Brain microvascular endothelial cell (primary cell): ENCODE data around the gene KCNS1.
A peak's percentile ranks its signal among the peaks of the same experiment; 100 is the strongest.

Experiments used
- DNase-seq: peaks from one replicate; pipeline ENCODE4 v3.0.0-alpha.2; 2020
- H3K27ac ChIP-seq: fragments of 250-450 bp; sonication (Bioruptor Pico); 2 replicates; pipeline ENCODE4 v1.5.1; 2020; ENCODE audit warnings: mild to moderate bottlenecking, moderate library complexity
- H3K27me3 ChIP-seq: fragments of 250-450 bp; sonication (Bioruptor Pico); replicated peaks from 2 replicates; pipeline ENCODE4 v1.5.1; 2020; ENCODE audit warnings: mild to moderate bottlenecking
- H3K36me3 ChIP-seq: fragments of 250-450 bp; sonication (Bioruptor Pico); replicated peaks from 2 replicates; pipeline ENCODE4 v1.5.1; 2020; ENCODE audit warnings: mild to moderate bottlenecking
- H3K4me3 ChIP-seq: 2 replicates; pipeline ENCODE4 v1.5.1; 2011; ENCODE audit warnings: low read depth, mild to moderate bottlenecking, control low read depth, low read length, moderate library complexity
- in situ Hi-C: cut with HindIII; loops from 2 replicates; pipeline ENCODE4 v1.10.0; 2017; ENCODE audit warnings: low sequenced_read_pairs, low pct_ligation_motif_present
- TF ChIP-seq, protein P1 (sequence below): IDR thresholded peaks from 2 replicates; pipeline ENCODE4 v1.5.1; 2011; ENCODE audit warnings: low read depth, mild to moderate bottlenecking, moderate library complexity, low read length, control low read depth, inconsistent platforms; ENCODE audit errors: missing control alignments

The KCNS1 gene

DNA sequence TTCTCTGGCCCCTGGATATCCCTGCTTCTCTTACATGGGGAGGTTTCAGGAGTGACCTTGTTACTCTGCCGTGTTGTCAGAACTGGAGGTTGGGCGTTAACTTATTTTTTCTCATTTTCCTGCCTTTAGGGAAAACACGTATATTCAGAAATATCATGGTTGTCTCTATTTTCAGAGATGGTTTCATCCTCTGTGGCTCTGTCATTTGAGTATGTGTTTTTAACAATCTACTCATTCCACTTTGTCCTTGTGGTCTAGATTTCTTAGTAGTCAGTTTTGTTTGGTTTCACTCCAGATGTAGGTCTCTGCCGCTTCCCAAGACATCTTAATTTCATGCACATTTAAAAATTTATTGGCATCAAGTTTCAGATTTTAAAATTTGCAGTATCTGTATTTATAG, 45.9 kb downstream of the KCNS1 start:
- Histone ChIP-seq H3K27ac (no peak overlapping the region), H3K36me3 (no peaks in the 10 kb centered on the region), H3K4me3 (no peak overlapping the region), H3K27me3 (no peaks in the 10 kb centered on the region)
- in situ Hi-C loops: no loop called here
- TF ChIP-seq, protein P1, sequence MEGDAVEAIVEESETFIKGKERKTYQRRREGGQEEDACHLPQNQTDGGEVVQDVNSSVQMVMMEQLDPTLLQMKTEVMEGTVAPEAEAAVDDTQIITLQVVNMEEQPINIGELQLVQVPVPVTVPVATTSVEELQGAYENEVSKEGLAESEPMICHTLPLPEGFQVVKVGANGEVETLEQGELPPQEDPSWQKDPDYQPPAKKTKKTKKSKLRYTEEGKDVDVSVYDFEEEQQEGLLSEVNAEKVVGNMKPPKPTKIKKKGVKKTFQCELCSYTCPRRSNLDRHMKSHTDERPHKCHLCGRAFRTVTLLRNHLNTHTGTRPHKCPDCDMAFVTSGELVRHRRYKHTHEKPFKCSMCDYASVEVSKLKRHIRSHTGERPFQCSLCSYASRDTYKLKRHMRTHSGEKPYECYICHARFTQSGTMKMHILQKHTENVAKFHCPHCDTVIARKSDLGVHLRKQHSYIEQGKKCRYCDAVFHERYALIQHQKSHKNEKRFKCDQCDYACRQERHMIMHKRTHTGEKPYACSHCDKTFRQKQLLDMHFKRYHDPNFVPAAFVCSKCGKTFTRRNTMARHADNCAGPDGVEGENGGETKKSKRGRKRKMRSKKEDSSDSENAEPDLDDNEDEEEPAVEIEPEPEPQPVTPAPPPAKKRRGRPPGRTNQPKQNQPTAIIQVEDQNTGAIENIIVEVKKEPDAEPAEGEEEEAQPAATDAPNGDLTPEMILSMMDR: no peak
- DNase-seq: no peak

DNA sequence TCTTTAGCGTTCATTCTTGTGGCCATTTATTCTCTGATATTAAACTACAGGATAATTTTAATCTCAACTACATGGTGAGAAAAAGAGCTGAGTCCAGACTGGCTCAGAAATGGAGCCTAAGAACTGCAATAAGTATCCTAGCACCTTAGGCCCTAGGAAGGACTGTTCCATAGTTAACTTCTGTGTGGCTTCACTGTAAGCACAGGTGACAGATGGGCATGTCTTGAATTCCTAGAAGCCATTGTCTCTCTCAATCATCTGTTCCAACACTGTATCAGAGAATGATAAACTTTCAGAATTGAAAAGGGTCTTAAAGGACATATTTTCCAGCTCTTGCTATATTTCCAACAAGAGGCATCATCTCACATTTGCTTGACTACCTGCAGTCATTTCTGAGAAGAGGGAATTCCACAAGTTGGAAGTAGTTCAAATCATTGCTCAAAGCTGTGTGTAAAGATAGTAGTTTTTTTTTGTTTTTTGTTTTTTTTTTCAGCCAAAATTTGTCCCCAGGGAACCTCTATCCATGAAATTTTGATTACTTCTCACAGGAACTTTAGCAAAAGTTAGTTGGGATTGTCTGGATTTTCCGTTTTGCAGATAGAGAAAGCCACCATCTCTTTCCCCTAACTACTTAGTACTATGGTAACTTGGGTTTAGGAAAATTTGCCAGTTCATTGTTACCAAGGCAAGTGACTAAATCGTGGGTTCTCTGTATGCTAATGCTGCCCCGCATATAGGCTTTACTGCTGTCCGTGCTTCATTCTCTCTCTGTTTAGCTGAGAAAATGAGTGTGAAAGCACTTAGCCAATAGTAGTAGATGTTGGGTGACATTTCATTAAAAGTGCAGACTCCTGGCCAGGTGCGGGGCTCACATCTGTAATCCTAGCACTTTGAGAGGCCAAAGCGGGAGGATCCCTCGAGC, 47.2 kb downstream of the KCNS1 start:
- no peak for DNase-seq
- in situ Hi-C loops: no loop called here
- Histone ChIP-seq H3K27ac (peak overlapping the region; percentile 62), H3K27me3 (no peaks in the 10 kb centered on the region), H3K36me3 (no peaks in the 10 kb centered on the region), H3K4me3 (no peak overlapping the region)
- TF ChIP-seq, protein P1: no peak

DNA sequence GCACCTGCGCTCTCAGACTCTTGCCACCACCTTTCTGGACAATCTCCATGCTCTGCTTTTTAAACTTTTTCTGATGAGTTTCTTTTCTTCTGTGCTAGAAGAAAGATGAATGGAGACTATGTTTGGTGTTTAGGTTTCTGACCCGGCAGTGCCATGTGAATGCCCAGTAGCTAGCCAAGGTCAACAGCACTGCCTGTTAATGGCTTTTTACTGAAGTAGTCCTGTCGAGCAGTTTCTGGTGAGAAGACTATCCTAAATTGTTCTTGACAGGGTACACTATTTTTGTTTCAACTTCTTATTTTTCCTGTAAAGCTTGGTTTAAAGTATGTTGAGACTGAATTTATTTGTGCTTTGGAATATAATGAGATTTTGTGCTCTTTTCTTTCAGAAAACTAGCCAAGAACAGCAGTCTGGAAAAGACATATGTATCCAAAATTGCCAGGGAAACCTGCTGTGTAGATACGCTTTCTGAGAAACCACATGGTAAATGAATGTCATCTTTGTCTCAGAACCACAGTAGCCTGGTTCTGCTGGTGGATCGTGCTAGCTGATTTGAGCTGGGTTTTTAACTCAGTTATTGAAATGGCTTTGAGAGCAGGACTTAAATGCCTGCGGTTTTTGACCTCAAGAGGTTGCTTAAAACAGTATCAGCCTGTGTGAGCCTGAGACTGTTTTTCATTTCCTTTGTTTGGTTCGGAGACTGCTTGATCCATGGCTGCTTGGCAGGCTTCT, 48.1 kb downstream of the KCNS1 start:
- Histone ChIP-seq H3K4me3 (no peak overlapping the region), H3K27me3 (no peaks in the 10 kb centered on the region), H3K36me3 (no peaks in the 10 kb centered on the region), H3K27ac (peak overlapping the region; percentile 62)
- DNase-seq: peak; percentile 65
- in situ Hi-C loops: no loop called here
- TF ChIP-seq, protein P1: no peak

- Histone ChIP-seq H3K4me3 (no peak overlapping the region), H3K27me3 (no peaks in the 10 kb centered on the region), H3K36me3 (no peaks in the 10 kb centered on the region), H3K27ac (no peak overlapping the region)
- TF ChIP-seq, protein P1: no peak
- no peak for DNase-seq
- in situ Hi-C loops: no loop called here
These were observed 49.5 kb downstream of the KCNS1 start for GRCh38 chr20:45051204-45052060.

- Histone ChIP-seq H3K36me3 (no peaks in the 10 kb centered on the region), H3K27ac (no peak overlapping the region), H3K27me3 (no peaks in the 10 kb centered on the region), H3K4me3 (no peak overlapping the region)
- no peak for DNase-seq
- in situ Hi-C loops: no loop called here
- TF ChIP-seq, protein P1: no peak
These were observed 50.9 kb downstream of the KCNS1 start for GRCh38 chr20:45049904-45050471.
